ENCODE results near the gene NCAPD2.
"Not testable (repeated sequence)": the region's sequence is repeated elsewhere in the genome, so short reads cannot be mapped to it uniquely, and the experiment has no call there.

The NCAPD2 gene

GRCh38 chr12:6536894-6537579, 43.1 kb downstream of the NCAPD2 start:
- H3K4me1 ChIP-seq (ENCODE audit: control insufficient read depth, insufficient read depth, low read length): peaks cover 13% of the 10 kb centered on the region
- POLR2A ChIA-PET: interaction anchor here (0.7 to 4.9 kb wide), 6 partner anchors 16 to 200 kb away, joined by 3 to 46 read pairs (median 6); partner anchors contain the start of gene VAMP1
- H3K27ac ChIP-seq (ENCODE audit: extremely low read depth, low read depth, low read length): peak overlapping the region; percentile 93
- 0 out of 2 replicates have a peak, but pooled peaks have one; percentile 21 for TF ChIP-seq ZNF366 (tag by site-specific recombination; conservative IDR thresholded peaks at IDR 0.05)
- TF ChIP-seq GLIS2 (tag by site-specific recombination; IDR thresholded peaks at IDR 0.05): peak; percentile 54; the same call in 1 of the 2 replicates
- peak; percentile 39; the same call in 1 of the 2 replicates for TF ChIP-seq PATZ1 (tag by site-specific recombination; IDR thresholded peaks at IDR 0.05)
- no peak for TF ChIP-seq ZNF830 (tag by site-specific recombination; IDR thresholded peaks at IDR 0.05; ENCODE audit: low read depth)
- no peak for TF ChIP-seq ZNF660 (tag by site-specific recombination; IDR thresholded peaks at IDR 0.05)
- TF ChIP-seq ZBTB10 (tag by site-specific recombination; IDR thresholded peaks at IDR 0.05): 0 out of 2 replicates have a peak, but pooled peaks have one; percentile 14
- no peak for TF ChIP-seq REPIN1 (tag by site-specific recombination; IDR thresholded peaks at IDR 0.05; ENCODE audit: low read depth)
- peak; percentile 97 for TF ChIP-seq ZNF10 (tag by site-specific recombination; IDR thresholded peaks at IDR 0.05)
- no peak for TF ChIP-seq ZNF560 (tag by site-specific recombination; IDR thresholded peaks at IDR 0.05; ENCODE audit: borderline replicate concordance)
- no peak for TF ChIP-seq ZNF561 (tag by site-specific recombination; IDR thresholded peaks at IDR 0.05; ENCODE audit: borderline replicate concordance)
- H3K9me3 ChIP-seq (ENCODE audit: control insufficient read depth, insufficient read depth, low read depth, low read length): no peaks in the 10 kb centered on the region
- CTCF ChIA-PET: interaction anchor here (0.6 to 3.6 kb wide), 27 partner anchors 8 to 218 kb away, joined by 3 to 51 read pairs (median 5); partner anchors contain the start of gene MLF2
- no peak overlapping the region for H3K4me3 ChIP-seq (ENCODE audit: low read depth, low read length)
- H3K36me3 ChIP-seq (ENCODE audit: control insufficient read depth in 2 of 2, insufficient read depth in 1 of 2, low read length in 2 of 2): peaks cover 3 to 71% of the 10 kb centered on the region in 2 experiments; a peak in 1 of 3 replicates

- CTCF ChIA-PET: interaction anchor here (0.6 to 3.6 kb wide), 26 partner anchors 8 to 219 kb away, joined by 3 to 51 read pairs (median 4); partner anchors contain the start of genes MLF2 and VAMP1
- TF ChIP-seq ZFP37 (tag by site-specific recombination; IDR thresholded peaks at IDR 0.05) (0 out of 2 replicates have a peak, but pooled peaks have one; percentile 23), ZBTB8A (tag by site-specific recombination; IDR thresholded peaks at IDR 0.05) (peak; percentile 20; the same call in 1 of the 2 replicates), CTCF (tag by site-specific recombination; IDR thresholded peaks at IDR 0.05) (peak; percentile 90), ZSCAN30 (tag by site-specific recombination; IDR thresholded peaks at IDR 0.05) (0 out of 2 replicates have a peak, but pooled peaks have one; percentile 29), ZBTB48 (tag by site-specific recombination; IDR thresholded peaks at IDR 0.05) (0 out of 2 replicates have a peak, but pooled peaks have one; percentile 25), HIC1 (tag by site-specific recombination; IDR thresholded peaks at IDR 0.05) (0 out of 2 replicates have a peak, but pooled peaks have one; percentile 92), ZNF660 (tag by site-specific recombination; IDR thresholded peaks at IDR 0.05) (peak; percentile 37; the same call in 1 of the 2 replicates), ZNF654 (tag by site-specific recombination; IDR thresholded peaks at IDR 0.05; ENCODE audit: low read depth) (peak; percentile 72), SCRT2 (tag by site-specific recombination; IDR thresholded peaks at IDR 0.05) (peak; percentile 89)
- not testable (repeated sequence) for H3K4me3 ChIP-seq (ENCODE audit: low read depth, low read length); H3K9me3 ChIP-seq (ENCODE audit: control insufficient read depth, insufficient read depth, low read depth, low read length); H3K4me1 ChIP-seq (ENCODE audit: control insufficient read depth, insufficient read depth, low read length)
- peaks cover 3 to 72% of the 10 kb centered on the region in 2 experiments; a peak in 1 of 3 replicates for H3K36me3 ChIP-seq (ENCODE audit: control insufficient read depth in 2 of 2, insufficient read depth in 1 of 2, low read length in 2 of 2)
- POLR2A ChIA-PET: interaction anchor here (0.9 to 4.9 kb wide), 7 partner anchors 11 to 201 kb away, joined by 3 to 46 read pairs (median 6); partner anchors contain the start of genes MRPL51, NOP2 and VAMP1
- peak overlapping the region; percentile 93 for H3K27ac ChIP-seq (ENCODE audit: extremely low read depth, low read depth, low read length)
These were observed 43.9 kb downstream of the NCAPD2 start for GRCh38 chr12:6537580-6538419.
